Neural crest cell (in vitro differentiated cells): ENCODE data around the gene IMPACT. TPM values are rescaled to one million over a fixed set of nuclear protein-coding genes. Genes with fewer than 3 reads are reported as not detected.

Experiments used
- DNase-seq: peaks from one replicate; pipeline ENCODE4 v3.0.0; 2021; ENCODE audit warnings: low read depth, mixed read lengths, low spot score
- H3K27ac Mint-ChIP-seq: one replicate; pipeline ENCODE4 v1.8.0; 2021; ENCODE audit warnings: mild to moderate bottlenecking, mixed read lengths; ENCODE audit not compliant: unreplicated experiment
- H3K27me3 Mint-ChIP-seq: 2 replicates; pipeline ENCODE4 v1.8.0; 2021; ENCODE audit warnings: low read depth, mild to moderate bottlenecking, mixed read lengths
- H3K36me3 Mint-ChIP-seq: 2 replicates; pipeline ENCODE4 v1.8.0; 2021; ENCODE audit warnings: low read depth, mild to moderate bottlenecking, mixed read lengths
- H3K4me1 Mint-ChIP-seq: 2 replicates; pipeline ENCODE4 v1.8.0; 2021; ENCODE audit warnings: mixed read lengths
- H3K4me3 Mint-ChIP-seq: one replicate; pipeline ENCODE4 v1.8.0; 2021; ENCODE audit warnings: mild to moderate bottlenecking, mixed read lengths
- H3K9me3 Mint-ChIP-seq: 2 replicates; pipeline ENCODE4 v1.8.0; 2021; ENCODE audit warnings: mixed read lengths
- CTCF ChIP-seq: fragments of 200-600 bp; sonication (generic); conservative IDR thresholded peaks from 2 replicates; pipeline ENCODE4 v1.5.0; 2021; ENCODE audit warnings: antibody characterized with exemption, mild to moderate bottlenecking
- long read RNA-seq: library from polyadenylated mRNA; unstranded; transcript quantifications from one replicate; pipeline ENCODE4 v2.0.0, GENCODE V29; 2020
- total RNA-seq: library from RNA; stranded (reverse); gene quantifications from 2 replicates; pipeline ENCODE4 v1.2.1, GENCODE V29; 2021

Gene IMPACT
- 31.6 and 32.7 TPM in 2 replicates for total RNA-seq
- long read RNA-seq, transcript IMPACT-201 (11 exons, 3,792 nt) = major isoform, 43 of 55 reads
- long read RNA-seq, partial matches to known transcripts = 0 of 55 reads
- long read RNA-seq, other reads (novel, unspliced or antisense) = 7 of 55 reads

- no peak for TF ChIP-seq CTCF
Measured at GRCh38 chr18:24426398-24427294, at the start of gene IMPACT. TSS of gene IMPACT (plus strand) at chr18:24426670. CDS start at chr18:24426757, 87 bp downstream.

GRCh38 chr18:24378598-24378997 is 47.9 kb upstream of the IMPACT start:
- no peak for TF ChIP-seq CTCF
- Mint-ChIP-seq H3K27ac (no peak overlapping the region), H3K36me3 (peaks cover 23% of the 10 kb centered on the region), H3K27me3 (no peaks in the 10 kb centered on the region), H3K4me3 (no peak overlapping the region), H3K9me3 (no peaks in the 10 kb centered on the region), H3K4me1 (peaks cover 11% of the 10 kb centered on the region)
- no peak for DNase-seq

More at GRCh38 chr18:24426398-24427294, at the start of gene IMPACT:
- H3K27me3 Mint-ChIP-seq = peaks cover 31% of the 10 kb centered on the region
- peaks cover 14% of the 10 kb centered on the region for H3K36me3 Mint-ChIP-seq
- H3K4me3 Mint-ChIP-seq = peak within 1 kb of the TSS; percentile 92
- peak within 1 kb of the TSS; percentile 98 for H3K27ac Mint-ChIP-seq
- H3K9me3 Mint-ChIP-seq = peaks cover 3% of the 10 kb centered on the region
- peaks cover 30% of the 10 kb centered on the region for H3K4me1 Mint-ChIP-seq
- DNase-seq = peak; percentile 82

GRCh38 chr18:24380163-24380747 is 46.2 kb upstream of the IMPACT start:
- DNase-seq = no peak
- H3K4me3 Mint-ChIP-seq = no peak overlapping the region

GRCh38 chr18:24381126-24381525 is 45.3 kb upstream of the IMPACT start:
- Mint-ChIP-seq H3K27ac (no peak overlapping the region), H3K27me3 (no peaks in the 10 kb centered on the region), H3K4me3 (no peak overlapping the region), H3K9me3 (no peaks in the 10 kb centered on the region), H3K4me1 (peaks cover 17% of the 10 kb centered on the region), H3K36me3 (peaks cover 10% of the 10 kb centered on the region)
- DNase-seq = no peak
- TF ChIP-seq CTCF = no peak

More at GRCh38 chr18:24380163-24380747, 46.2 kb upstream of the IMPACT start:
- peaks cover 11% of the 10 kb centered on the region for H3K4me1 Mint-ChIP-seq
- no peaks in the 10 kb centered on the region for H3K9me3 Mint-ChIP-seq
- H3K36me3 Mint-ChIP-seq = peaks cover 18% of the 10 kb centered on the region
- no peaks in the 10 kb centered on the region for H3K27me3 Mint-ChIP-seq
- TF ChIP-seq CTCF = no peak
- no peak overlapping the region for H3K27ac Mint-ChIP-seq

- DNase-seq = no peak
- H3K36me3 Mint-ChIP-seq = peaks cover 7% of the 10 kb centered on the region
- H3K27me3 Mint-ChIP-seq = no peaks in the 10 kb centered on the region
- H3K4me1 Mint-ChIP-seq = peaks cover 8% of the 10 kb centered on the region
- H3K4me3 Mint-ChIP-seq = no peak overlapping the region
- no peak for TF ChIP-seq CTCF
- H3K27ac Mint-ChIP-seq = no peak overlapping the region
- no peaks in the 10 kb centered on the region for H3K9me3 Mint-ChIP-seq
Measured at GRCh38 chr18:24386681-24387080, 39.8 kb upstream of the IMPACT start.
